NCI-H345 (cell line): Measurements from ENCODE around the gene MTF2.
"Not testable (repeated sequence)": the region's sequence is repeated elsewhere in the genome, so short reads cannot be mapped to it uniquely, and the experiment has no call there.

Source experiments
- DNase-seq: peaks from one replicate; lab custom pipeline; 2025; lab: John Stamatoyannopoulos, UW

The MTF2 gene

GRCh38 chr1:93078986-93079654 lies at the start of gene MTF2:
MTF2 (plus strand) TSS chr1:93079283; CDS start chr1:93079527, 244 bp downstream.
- DNase-seq = peak; percentile 98

- no peak for DNase-seq
These were observed 49.8 kb upstream of the MTF2 start for GRCh38 chr1:93029317-93029716.

DNA sequence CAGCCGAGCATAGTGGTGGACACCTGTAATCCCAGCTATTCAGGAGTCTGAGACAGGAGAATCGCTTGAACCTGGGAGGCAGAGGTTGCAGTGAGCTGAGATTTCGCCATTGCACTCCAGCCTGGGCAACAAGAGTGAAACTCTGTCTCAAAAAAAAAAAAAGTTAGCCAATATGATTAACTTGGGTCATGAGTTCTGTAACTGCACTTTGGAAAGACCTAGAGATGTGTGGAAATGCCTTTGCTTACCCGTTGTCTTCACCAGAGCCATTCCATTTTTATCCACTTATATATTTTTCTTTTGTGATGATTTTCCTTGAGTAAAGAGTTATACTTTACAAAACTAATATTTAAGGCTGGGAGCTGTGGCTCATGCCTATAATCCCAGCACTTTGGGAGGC lies 48.9 kb upstream of the MTF2 start:
- not testable (repeated sequence) for DNase-seq

GRCh38 chr1:93031711-93032110 lies 47.4 kb upstream of the MTF2 start:
- DNase-seq = no peak

DNA sequence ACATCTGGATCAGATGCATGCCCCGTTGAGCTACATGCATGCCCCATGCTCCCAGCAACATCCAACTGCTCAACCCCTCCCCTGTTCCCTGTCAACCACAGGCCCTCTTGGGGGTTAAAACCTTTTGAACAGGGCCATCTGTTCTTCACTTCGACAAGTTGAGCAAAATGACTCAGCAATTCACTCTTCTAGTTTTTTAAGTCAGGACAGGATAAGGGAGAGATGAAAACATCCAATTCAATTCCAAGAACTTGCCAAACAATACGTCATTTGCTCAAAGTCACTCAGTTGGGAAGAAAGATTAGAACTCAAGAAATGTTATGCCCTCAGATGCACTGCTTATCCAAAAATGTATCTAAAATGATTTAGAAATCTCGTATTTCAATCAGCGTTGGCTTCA lies 46.1 kb upstream of the MTF2 start:
- no peak for DNase-seq

- no peak for DNase-seq
These were observed 45.3 kb upstream of the MTF2 start for GRCh38 chr1:93033785-93034184.

- no peak for DNase-seq
These were observed 44.7 kb upstream of the MTF2 start for GRCh38 chr1:93034397-93034796.

DNA sequence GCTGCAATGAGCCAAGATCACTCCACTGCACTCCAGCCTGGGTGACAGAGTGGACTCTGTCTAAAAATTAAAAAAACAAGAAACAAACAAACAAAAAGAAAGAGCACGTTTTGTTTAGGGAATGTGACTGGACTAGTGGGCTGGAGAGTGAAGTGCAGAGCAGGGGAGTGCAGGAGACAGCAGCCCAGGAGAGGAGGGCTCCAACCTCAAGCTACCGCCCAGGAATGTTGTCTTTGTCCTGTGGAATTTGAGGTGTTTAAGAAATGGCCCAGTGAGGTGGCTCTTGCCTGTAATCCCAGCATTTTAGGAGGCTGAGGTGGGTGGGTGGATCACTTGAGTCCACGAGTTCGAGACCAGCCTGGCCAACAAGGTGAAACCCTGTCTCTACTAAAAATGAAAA lies 42.4 kb upstream of the MTF2 start:
- DNase-seq = no peak

GRCh38 chr1:93042187-93043056 lies 36.7 kb upstream of the MTF2 start:
- no peak for DNase-seq

DNA sequence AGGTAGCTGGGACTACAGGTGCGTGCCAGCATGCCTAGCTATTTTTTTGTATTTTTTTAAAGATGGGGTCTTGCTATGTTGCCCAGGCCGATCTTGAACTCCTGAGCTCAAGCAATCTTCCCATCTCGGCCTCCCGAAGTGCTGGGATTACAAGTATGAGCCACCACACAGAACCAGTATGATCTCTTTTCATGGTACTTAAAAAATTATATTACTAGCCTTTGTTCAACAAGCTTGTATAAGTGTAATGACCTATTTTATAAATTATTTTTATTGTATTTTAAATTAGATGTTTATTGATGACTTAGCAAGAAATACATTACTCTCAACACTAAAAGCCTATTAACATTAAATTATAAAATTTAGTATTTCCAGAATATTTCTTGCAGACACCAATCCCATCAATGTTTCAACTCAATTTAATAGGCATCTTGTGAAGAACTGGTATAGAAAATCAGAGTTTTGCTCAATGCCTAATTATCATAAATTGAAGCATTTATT lies 36.0 kb upstream of the MTF2 start:
- DNase-seq = no peak

DNA sequence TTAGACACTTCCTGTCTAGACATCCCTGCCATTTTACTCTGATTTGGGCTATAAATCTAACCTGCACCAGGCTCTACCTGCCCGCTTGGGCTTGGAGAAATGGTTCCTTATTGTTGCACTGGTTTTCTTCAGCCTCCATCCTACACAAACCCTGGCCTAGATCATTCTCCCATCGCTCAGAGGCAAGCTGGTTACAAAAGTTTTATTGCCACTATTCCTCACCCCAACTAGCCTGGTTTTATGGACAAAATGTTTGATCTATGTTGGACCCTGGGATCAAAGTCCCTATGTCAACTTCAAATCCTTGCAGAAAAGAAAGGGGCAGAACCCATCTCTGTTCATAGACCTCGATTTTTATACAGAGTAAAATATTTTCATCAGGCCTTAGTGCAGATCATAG lies 31.5 kb upstream of the MTF2 start:
- no peak for DNase-seq

- DNase-seq = no peak
These were observed 27.1 kb upstream of the MTF2 start for GRCh38 chr1:93051961-93052360.

- DNase-seq = no peak
These were observed 22.9 kb upstream of the MTF2 start for GRCh38 chr1:93056214-93056613.

- no peak for DNase-seq
These were observed 22.4 kb upstream of the MTF2 start for GRCh38 chr1:93056649-93057048.

DNA sequence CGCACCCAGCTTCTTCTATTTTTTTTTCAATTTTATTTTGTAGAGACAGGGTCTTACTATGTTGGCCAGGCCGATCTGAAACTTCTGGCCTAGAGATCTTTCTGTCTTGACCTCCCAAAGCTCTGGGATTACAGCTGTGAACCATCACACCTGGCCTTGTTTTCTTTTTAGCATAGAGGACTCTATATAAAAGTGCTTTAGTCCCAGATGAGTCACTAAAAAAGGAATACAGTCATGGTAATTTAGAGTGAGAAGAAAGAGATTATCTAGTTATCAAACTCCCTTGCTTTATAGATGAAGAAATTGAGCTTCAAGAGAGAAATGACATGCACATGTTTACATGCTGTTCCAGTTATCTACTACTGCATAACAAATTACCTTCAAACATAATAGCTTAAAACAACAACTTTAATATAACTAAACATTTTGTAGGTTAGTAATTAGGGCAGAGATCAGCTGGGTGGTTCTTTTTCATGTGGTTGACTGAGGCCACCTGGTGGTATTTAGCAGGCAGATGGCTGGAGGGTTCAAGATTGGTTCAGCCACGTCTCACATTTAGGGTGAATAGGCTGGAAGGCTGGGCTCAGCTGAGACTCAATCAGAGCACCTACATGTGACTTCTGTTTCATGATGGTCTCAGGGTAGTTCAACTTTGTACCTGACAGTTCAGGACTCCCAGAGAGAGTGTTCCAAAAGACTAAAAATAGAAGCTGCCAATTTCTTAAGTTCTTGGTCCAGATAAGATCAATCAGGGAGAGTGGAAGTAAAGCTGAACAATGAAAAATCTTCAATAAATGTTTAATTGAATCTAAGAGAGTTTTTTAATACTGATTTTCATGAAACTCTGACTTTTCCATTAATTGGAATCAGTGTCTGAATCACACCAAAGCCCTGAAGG lies 16.9 kb upstream of the MTF2 start:
- DNase-seq = peak; percentile 48

DNA sequence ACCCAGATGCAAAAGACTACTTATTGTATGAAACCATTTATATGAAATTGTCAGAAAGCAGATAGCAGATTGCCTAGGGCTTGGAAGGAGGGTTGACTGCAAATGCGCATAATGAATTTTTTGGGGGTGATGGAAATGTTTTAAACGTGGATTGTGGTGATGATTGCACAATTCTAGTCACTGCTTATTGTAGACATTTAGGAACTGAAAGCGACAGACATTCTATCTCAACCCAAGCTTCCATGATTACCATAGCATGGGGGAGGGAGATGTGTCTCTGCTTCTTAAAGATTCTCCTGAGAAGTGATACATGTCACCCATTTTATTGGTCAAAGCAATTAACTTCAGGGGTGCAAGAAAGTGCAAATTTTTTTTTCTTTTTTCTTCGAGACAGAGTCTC lies 2.8 kb upstream of the MTF2 start:
- no peak for DNase-seq

DNA sequence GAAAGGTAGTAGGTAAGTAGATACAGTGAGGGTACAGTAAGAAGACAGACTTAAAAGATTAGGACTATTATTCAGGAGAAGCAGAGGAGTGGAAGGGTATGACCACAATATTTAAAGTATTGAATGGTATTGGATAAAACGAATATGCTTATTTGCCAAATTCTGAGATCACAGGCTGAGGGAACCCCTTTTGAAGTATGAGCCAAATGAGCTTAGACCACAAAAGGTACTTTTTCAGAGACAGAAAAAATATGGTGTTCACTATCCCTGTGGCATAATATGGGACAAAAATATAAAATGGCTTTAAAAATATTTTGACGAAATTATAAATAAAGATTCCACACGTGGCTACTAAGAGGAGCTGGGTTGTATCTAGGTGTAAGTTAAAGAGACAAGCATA lies 880 bp upstream of the MTF2 start:
- no peak for DNase-seq

DNA sequence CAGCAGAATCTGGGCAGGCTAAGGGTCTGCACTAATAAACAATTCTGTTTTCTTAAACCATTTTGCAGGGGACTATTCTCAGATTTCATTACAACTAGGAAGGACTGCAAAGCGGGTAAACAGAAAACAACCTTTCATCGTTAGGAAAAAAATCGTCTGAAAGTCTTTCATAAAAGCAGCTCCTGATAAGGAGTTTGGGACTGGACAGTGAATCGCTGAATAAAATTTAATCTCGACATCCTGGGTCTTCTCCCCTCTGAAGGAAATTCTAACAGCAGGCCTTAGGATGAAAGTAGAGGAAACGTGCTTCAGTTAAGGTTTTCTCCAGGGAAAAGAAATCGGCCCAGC lies 471 bp upstream of the MTF2 start:
- no peak for DNase-seq

DNA sequence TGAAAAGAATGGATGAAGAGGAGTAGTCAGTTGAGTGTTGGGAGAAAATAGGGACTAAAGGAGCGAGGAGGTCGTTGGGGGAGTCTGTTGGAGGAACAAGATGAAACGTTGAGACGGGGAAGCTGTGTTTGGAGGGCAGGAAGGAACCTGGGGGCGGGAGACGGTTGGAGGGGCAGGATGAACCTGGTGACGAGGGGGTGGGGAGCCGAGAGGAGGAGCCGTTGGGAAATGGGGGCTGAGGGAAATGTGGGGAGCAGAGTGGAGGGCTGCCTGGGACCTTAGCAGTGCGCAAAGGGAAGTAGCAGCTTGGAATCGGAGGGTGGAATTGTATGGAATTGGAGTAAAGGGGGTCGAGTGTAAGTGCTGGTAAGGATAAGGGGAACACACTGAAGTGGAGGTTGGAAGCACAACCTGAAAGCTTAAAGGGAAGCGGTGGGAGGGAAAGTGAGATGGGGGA lies 630 bp downstream of the MTF2 start:
- peak; percentile 22 for DNase-seq

DNA sequence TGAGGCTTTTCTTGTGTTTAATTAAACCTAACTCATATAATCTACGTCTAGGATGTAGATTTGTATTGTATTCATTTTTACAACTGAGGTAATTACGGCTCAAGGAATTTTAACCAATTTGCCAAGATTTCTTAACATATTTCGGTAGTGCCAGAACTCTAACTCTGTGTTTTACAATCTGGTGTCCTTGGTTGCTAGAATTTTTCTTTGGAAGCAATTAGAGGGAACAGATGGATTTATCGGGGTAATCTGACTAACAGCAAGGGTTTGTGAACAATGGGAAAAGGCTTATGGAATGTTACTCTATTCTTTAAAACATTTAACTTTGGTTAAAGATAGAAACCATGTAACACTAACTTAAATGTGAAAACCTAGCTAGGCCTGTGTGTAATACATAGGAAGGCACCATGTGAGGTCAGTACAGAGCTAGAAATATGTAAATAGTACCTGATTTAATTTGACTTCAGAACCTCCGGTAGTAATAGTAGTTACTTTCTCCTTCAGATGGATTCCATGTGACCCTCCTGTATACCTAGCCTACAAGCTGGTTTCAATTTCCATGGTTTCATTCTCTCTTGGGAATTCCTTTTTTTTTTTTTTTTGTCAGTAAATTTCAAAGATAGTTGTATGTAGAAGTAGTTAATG lies 1.2 kb downstream of the MTF2 start:
- peak; percentile 36 for DNase-seq

DNA sequence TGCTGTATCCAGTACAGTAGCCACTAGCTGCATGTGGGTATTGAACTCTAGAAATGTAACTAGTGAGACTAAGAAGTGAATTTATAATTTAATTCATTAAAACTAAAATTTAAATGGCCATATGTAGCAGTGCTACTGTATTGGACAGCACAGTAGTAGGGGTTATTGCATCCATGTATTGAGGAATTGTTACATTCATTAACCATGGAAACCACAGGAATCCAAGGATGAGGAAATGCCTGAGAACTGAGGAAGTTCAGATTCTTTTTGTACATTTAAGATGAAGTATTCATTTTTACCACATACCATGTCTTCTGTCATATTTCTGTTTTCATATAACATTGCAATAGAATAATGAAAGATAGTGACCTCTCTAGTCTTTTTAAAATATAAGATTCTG lies 2.6 kb downstream of the MTF2 start:
- no peak for DNase-seq

DNA sequence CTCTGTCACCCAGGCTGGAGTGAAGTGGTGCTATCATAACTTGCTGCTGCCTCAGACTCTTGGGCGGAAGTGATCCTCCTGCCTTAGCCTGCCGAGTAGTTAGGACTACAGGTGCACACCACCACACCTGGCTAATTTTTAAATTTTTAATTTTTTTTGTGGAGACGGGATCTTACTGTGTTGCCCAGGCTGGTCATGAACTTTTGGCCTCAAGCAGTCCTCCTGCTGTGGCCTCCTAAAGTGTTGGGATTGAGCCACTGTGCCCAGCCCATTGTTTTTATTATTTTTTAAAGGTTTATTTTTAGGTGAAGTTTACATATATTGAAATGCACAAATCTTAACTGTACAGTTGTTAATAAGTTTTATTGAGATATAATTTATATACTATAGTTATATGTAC lies 3.2 kb downstream of the MTF2 start:
- DNase-seq = no peak
